Measurements from ENCODE around the gene EBF3. TPM values are rescaled to one million over a fixed set of nuclear protein-coding genes. Genes with fewer than 3 reads are reported as not detected.

Gene EBF3
- total RNA-seq, 3 donors from 2014 or later: 0.23 to 2.8 (median 0.89) TPM

GRCh38 chr10:129850316-129850715, 113.8 kb downstream of the EBF3 start:
- H3K9me3 ChIP-seq: no peaks in the 10 kb centered on the region
- ATAC-seq (no peak), DNase-seq (no peak)
- H3K4me1 ChIP-seq (ENCODE audit: low read depth): peaks cover 12% of the 10 kb centered on the region
- no peaks in the 10 kb centered on the region for H3K36me3 ChIP-seq (ENCODE audit: low read depth)
- H3K4me3 ChIP-seq: no peak overlapping the region
- intact Hi-C loops (cut with DNase I, micrococcal nuclease): no loop called here
- TF ChIP-seq, protein P1, sequence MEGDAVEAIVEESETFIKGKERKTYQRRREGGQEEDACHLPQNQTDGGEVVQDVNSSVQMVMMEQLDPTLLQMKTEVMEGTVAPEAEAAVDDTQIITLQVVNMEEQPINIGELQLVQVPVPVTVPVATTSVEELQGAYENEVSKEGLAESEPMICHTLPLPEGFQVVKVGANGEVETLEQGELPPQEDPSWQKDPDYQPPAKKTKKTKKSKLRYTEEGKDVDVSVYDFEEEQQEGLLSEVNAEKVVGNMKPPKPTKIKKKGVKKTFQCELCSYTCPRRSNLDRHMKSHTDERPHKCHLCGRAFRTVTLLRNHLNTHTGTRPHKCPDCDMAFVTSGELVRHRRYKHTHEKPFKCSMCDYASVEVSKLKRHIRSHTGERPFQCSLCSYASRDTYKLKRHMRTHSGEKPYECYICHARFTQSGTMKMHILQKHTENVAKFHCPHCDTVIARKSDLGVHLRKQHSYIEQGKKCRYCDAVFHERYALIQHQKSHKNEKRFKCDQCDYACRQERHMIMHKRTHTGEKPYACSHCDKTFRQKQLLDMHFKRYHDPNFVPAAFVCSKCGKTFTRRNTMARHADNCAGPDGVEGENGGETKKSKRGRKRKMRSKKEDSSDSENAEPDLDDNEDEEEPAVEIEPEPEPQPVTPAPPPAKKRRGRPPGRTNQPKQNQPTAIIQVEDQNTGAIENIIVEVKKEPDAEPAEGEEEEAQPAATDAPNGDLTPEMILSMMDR (IDR thresholded peaks at IDR 0.05): no peak

DNA sequence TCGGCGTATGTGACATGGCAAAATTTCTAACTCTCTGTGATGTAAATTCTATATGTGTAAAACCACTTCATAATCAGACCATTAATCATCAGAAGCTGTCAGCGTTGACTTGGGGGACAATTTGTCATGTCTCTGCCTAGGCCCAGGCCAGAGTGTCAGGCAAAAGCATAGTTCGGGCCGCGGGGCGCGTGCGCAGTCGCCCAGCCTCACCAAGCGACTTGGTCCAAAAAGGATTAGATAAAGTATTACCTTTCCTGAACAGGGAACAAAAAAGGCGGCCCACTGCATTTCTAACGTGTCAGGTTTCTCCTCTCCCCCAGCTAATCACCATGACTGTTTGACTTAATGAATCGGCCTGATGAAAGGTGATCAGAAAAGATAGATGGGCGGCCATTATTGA, 114.2 kb downstream of the EBF3 start:
- intact Hi-C loops (cut with DNase I, micrococcal nuclease): no loop called here
- Histone ChIP-seq H3K36me3 (ENCODE audit: low read depth) (no peaks in the 10 kb centered on the region), H3K9me3 (no peaks in the 10 kb centered on the region), H3K4me1 (ENCODE audit: low read depth) (peaks cover 12% of the 10 kb centered on the region), H3K4me3 (no peak overlapping the region)
- ATAC-seq (no peak), DNase-seq (no peak)
- TF ChIP-seq, protein P1 (IDR thresholded peaks at IDR 0.05): no peak

DNA sequence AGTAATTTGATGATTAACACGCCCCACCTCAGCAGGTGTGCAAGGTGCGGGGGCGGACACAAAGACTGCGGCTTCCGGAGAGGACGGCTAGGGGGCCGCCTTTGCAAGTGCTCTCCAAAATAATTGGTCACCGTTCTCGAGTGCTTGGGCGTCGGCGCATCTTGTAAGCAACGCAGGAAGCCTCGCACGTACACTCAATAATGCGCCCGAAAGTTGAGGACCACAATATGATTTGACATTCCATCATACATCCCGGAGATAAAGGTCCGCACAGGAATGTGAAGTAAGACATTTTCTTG, 114.7 kb downstream of the EBF3 start:
- ATAC-seq: no peak
- Histone ChIP-seq H3K9me3 (no peaks in the 10 kb centered on the region), H3K4me1 (ENCODE audit: low read depth) (peaks cover 12% of the 10 kb centered on the region), H3K4me3 (no peak overlapping the region), H3K36me3 (ENCODE audit: low read depth) (no peaks in the 10 kb centered on the region)
- TF ChIP-seq, protein P1 (IDR thresholded peaks at IDR 0.05): no peak
- intact Hi-C loops (cut with DNase I, micrococcal nuclease): no loop called here
- no peak for DNase-seq

GRCh38 chr10:129848696-129849451, 115.2 kb downstream of the EBF3 start:
- no peaks in the 10 kb centered on the region for H3K9me3 ChIP-seq
- TF ChIP-seq, protein P1 (IDR thresholded peaks at IDR 0.05): no peak
- H3K36me3 ChIP-seq (ENCODE audit: low read depth): no peaks in the 10 kb centered on the region
- H3K4me3 ChIP-seq: no peak overlapping the region
- H3K4me1 ChIP-seq (ENCODE audit: low read depth): peaks cover 8% of the 10 kb centered on the region
- intact Hi-C loops (cut with DNase I, micrococcal nuclease): no loop called here
- ATAC-seq (no peak), DNase-seq (no peak)

DNA sequence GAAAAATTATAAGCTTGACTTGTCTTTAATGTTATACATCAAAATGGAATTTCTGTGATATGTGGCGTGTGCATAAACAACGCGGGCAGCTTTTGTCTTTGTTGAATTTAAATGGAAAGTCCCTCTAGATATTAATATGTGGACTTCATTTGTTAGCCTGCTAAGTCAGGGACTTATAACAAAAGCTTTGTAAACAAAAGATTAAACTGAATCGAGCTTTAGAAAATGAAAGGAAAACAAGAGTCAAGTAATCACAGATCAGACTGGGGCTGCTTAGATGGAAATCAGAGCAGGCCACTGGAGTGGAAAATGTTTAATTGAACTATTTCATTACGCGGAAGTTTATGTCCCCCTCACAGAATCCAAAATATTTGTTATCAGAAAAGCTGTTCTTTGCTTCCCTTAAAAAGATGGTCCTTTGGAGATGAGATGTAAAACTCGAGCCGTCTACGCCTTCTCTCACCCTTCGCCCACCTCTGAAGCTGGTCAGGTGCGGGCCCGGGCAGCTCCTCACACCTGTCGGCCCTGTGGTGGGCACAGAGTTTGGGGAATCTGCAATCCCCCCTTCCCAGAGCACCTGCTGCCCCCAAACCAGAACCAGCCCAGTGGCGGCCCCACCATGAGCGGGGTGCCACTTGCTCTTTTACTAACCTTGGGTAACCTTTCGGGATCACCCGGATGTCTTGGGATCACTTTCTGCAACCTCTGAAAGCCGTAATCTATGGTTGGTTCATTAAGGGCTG, 116.2 kb downstream of the EBF3 start:
- Histone ChIP-seq H3K4me3 (no peak overlapping the region), H3K4me1 (ENCODE audit: low read depth) (peaks cover 1% of the 10 kb centered on the region), H3K36me3 (ENCODE audit: low read depth) (no peaks in the 10 kb centered on the region), H3K9me3 (no peaks in the 10 kb centered on the region)
- TF ChIP-seq, protein P1 (IDR thresholded peaks at IDR 0.05): no peak
- intact Hi-C loops (cut with DNase I, micrococcal nuclease): no loop called here
- DNase-seq (no peak), ATAC-seq (no peak)

Data from mucosa of descending colon (tissue), 3 donors.